ENCODE data around the gene WDR43. TPM values are rescaled to one million over a fixed set of nuclear protein-coding genes. Genes with fewer than 3 reads are reported as not detected.

Gene WDR43
- total RNA-seq, 1 donor from 2014 or later: 56.7 TPM

DNA sequence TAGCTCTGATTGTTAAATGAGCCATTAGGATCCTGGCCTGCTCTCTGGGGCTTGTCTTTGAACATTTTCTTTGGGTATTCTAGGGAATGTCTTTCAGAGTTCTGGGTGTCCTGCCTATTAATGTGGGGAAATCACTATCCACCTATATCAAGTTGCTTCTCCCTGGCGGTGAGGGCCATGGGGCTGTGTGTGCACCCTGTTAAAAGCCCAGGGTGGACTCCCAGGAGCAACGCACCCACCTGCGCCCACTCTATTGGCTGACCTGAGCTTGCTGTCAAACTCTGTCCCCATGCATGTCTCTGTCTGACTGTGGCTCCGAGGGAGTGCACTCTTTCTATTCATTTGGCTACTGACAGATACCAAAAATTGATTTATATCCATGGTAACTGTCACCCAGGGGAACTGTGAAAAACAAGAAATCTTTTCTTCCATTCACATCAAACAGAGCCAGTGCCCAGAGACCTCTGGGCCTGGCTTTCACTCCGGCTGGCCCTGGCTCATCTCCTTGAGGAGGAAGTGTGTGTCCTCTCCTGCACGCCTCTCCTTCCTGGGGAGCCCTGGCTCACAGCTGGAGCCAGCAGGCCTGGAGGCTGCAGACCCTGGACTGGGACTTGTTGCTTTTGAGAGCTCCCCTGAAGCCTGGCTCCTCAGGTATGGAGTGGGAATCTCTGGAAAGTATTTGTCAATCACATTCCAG is 76.1 kb downstream of the WDR43 start:
- no peaks in the 10 kb centered on the region for H3K9me3 ChIP-seq
- no peaks in the 10 kb centered on the region for H3K36me3 ChIP-seq
- H3K4me1 ChIP-seq: no peaks in the 10 kb centered on the region
- no peak for DNase-seq (ENCODE audit: extremely low spot score in 2 of 2)
- H3K27me3 ChIP-seq: no peaks in the 10 kb centered on the region
- H3K4me3 ChIP-seq: no peak overlapping the region
- intact Hi-C loops (cut with DNase I): no loop called here
- no peak overlapping the region for H3K27ac ChIP-seq
- TF ChIP-seq, protein P1, sequence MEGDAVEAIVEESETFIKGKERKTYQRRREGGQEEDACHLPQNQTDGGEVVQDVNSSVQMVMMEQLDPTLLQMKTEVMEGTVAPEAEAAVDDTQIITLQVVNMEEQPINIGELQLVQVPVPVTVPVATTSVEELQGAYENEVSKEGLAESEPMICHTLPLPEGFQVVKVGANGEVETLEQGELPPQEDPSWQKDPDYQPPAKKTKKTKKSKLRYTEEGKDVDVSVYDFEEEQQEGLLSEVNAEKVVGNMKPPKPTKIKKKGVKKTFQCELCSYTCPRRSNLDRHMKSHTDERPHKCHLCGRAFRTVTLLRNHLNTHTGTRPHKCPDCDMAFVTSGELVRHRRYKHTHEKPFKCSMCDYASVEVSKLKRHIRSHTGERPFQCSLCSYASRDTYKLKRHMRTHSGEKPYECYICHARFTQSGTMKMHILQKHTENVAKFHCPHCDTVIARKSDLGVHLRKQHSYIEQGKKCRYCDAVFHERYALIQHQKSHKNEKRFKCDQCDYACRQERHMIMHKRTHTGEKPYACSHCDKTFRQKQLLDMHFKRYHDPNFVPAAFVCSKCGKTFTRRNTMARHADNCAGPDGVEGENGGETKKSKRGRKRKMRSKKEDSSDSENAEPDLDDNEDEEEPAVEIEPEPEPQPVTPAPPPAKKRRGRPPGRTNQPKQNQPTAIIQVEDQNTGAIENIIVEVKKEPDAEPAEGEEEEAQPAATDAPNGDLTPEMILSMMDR (IDR thresholded peaks at IDR 0.05): no peak
- TF ChIP-seq POLR2AphosphoS5 (IDR thresholded peaks at IDR 0.05; ENCODE audit: insufficient read depth in 1 of 2, low read depth in 1 of 2) (no peak), POLR2A (IDR thresholded peaks at IDR 0.05) (no peak)

DNA sequence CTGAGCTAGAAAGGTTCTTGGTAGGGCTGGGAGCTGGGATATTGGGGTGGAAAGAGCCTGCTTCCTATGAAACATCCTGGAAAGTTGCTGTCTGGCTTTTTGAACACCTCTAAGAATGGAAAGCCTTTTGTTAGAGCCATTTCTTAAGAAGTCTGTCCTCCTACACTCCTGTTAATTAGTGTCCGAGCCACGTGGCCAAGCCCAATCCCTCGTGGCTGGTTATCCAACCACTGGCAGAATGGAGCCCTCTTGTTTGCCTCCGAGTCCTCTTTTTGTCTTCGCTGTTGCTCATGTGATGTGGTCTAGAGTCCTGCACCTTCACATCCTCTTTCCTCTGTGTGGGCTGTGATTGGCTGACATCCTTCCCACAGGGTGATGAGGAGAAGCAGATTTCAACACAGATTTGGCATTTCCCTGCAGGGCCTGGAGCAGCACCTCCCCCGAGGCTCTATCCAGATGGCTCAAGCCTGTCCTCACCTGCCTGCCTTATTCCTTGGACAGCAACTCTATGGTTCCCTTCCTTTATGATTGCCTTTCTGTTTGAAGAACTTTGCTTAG is 78.4 kb downstream of the WDR43 start:
- H3K36me3 ChIP-seq: no peaks in the 10 kb centered on the region
- no peaks in the 10 kb centered on the region for H3K4me1 ChIP-seq
- TF ChIP-seq POLR2A (IDR thresholded peaks at IDR 0.05) (no peak), POLR2AphosphoS5 (IDR thresholded peaks at IDR 0.05; ENCODE audit: insufficient read depth in 1 of 2, low read depth in 1 of 2) (no peak)
- TF ChIP-seq, protein P1 (IDR thresholded peaks at IDR 0.05): no peak
- H3K27me3 ChIP-seq: no peaks in the 10 kb centered on the region
- intact Hi-C loops (cut with DNase I): no loop called here
- H3K27ac ChIP-seq: no peak overlapping the region
- no peak for DNase-seq (ENCODE audit: extremely low spot score in 2 of 2)
- no peak overlapping the region for H3K4me3 ChIP-seq
- no peaks in the 10 kb centered on the region for H3K9me3 ChIP-seq

DNA sequence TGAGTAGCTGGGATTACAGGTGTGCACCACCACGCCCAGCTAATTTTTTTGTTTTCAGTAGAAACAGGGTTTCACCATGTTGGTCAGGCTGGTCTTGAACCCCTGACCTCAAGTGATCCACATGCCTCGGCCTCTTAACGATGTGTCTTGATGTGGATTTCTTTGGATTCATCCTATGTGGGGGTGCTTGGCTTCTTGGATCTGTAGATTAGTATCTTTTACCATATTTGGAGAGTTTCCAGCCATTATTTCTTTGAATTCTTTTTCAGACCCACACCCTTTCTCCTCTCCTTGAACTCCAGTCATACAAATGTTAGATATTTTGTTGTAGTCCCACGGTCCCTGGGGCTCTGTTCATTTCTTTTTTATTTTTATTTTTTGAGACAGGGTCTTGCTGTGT is 79.8 kb downstream of the WDR43 start:
- no peak overlapping the region for H3K4me3 ChIP-seq
- no peaks in the 10 kb centered on the region for H3K4me1 ChIP-seq
- H3K27me3 ChIP-seq: no peaks in the 10 kb centered on the region
- no peak overlapping the region for H3K27ac ChIP-seq
- H3K36me3 ChIP-seq: no peaks in the 10 kb centered on the region
- no peak for DNase-seq (ENCODE audit: extremely low spot score in 2 of 2)
- H3K9me3 ChIP-seq: no peaks in the 10 kb centered on the region
- TF ChIP-seq POLR2A (IDR thresholded peaks at IDR 0.05): no peak
- TF ChIP-seq, protein P1 (IDR thresholded peaks at IDR 0.05): no peak
- TF ChIP-seq POLR2AphosphoS5 (IDR thresholded peaks at IDR 0.05; ENCODE audit: insufficient read depth in 1 of 2, low read depth in 1 of 2): no peak
- intact Hi-C loops (cut with DNase I): no loop called here

DNA sequence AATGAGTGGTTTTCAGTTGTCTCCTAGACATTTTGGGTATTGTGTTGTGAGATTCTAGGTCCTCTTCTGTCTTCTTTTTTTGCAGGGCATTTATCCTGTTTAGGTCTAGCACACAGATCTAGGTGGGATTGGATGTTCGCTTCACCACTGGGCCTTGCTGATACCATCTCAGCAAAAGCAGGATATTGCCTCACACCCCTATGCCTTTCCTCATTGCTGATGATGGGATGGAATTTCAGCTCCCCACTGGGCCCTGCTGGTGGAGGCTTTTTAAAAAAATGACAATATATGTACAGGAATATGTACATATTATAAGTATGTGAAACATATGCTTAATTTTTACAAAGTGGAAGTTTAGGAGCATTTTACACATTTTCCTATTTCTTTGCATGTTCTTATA is 81.2 kb downstream of the WDR43 start:
- TF ChIP-seq POLR2AphosphoS5 (IDR thresholded peaks at IDR 0.05; ENCODE audit: insufficient read depth in 1 of 2, low read depth in 1 of 2): no peak
- TF ChIP-seq POLR2A (IDR thresholded peaks at IDR 0.05): no peak
- TF ChIP-seq, protein P1 (IDR thresholded peaks at IDR 0.05): no peak
- no peak for DNase-seq (ENCODE audit: extremely low spot score in 2 of 2)
- no peaks in the 10 kb centered on the region for H3K9me3 ChIP-seq

GRCh38 chr2:28976584-28976983 is 82.1 kb downstream of the WDR43 start:
- H3K4me3 ChIP-seq: no peak overlapping the region
- no peaks in the 10 kb centered on the region for H3K36me3 ChIP-seq
- H3K9me3 ChIP-seq: no peaks in the 10 kb centered on the region
- no peak overlapping the region for H3K27ac ChIP-seq
- TF ChIP-seq, protein P1 (IDR thresholded peaks at IDR 0.05): no peak
- TF ChIP-seq POLR2A (IDR thresholded peaks at IDR 0.05) (no peak), POLR2AphosphoS5 (IDR thresholded peaks at IDR 0.05; ENCODE audit: insufficient read depth in 1 of 2, low read depth in 1 of 2) (no peak)
- H3K27me3 ChIP-seq: no peaks in the 10 kb centered on the region
- no peak for DNase-seq (ENCODE audit: extremely low spot score in 2 of 2)
- intact Hi-C loops (cut with DNase I): no loop called here
- no peaks in the 10 kb centered on the region for H3K4me1 ChIP-seq

More for the DNA sequence above, 81.2 kb downstream of the WDR43 start:
- no peaks in the 10 kb centered on the region for H3K36me3 ChIP-seq
- H3K4me3 ChIP-seq: no peak overlapping the region
- H3K4me1 ChIP-seq: no peaks in the 10 kb centered on the region
- H3K27me3 ChIP-seq: no peaks in the 10 kb centered on the region
- H3K27ac ChIP-seq: no peak overlapping the region
- intact Hi-C loops (cut with DNase I): no loop called here

All from vagina (tissue), 2 donors.